ENCODE measurements around the gene RYR1.
"Not testable (repeated sequence)": the region's sequence is repeated elsewhere in the genome, so short reads cannot be mapped to it uniquely, and the experiment has no call there.

RYR1 gene

GRCh38 chr19:38577826-38578225, 144.3 kb downstream of the RYR1 start:
- no peak for FAIRE-seq

DNA sequence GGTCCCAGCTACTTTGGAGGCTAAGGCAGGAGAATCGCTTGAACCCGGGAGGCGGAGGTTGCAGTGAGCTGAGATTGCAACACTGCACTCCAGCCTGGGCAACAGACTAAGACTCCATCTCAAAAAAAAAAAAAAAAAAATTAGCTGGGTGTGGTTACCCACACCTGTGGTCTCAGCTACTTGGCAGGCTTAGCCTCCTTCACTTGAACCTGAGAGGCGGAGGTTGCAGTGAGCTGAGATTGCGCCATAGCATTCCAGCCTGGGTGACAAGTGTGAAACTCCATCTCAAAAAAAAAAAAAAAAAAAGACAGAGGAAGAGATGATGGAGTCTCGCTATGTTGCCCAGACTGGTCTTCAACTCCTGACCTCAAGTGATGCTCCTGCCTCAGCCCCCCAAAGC, 145.8 kb downstream of the RYR1 start:
- not testable (repeated sequence) for FAIRE-seq

DNA sequence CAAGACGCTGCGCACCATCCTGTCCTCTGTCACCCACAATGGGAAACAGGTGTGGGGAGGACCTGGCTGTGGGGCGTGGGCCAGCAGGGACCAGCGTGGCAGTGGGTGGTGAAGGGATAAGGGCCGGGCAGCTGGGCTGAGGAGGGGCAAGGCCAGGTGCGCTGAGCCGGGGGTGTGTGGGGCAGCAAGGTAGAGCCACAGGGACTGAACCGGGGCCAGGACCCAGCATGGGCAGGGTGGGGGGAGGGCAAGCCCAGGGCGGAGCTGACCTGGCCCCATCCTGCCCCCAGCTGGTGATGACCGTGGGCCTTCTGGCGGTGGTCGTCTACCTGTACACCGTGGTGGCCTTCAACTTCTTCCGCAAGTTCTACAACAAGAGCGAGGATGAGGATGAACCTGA, 146.6 kb downstream of the RYR1 start:
- no peak for FAIRE-seq

- FAIRE-seq = no peak
Measured at GRCh38 chr19:38583219-38583984, 149.9 kb downstream of the RYR1 start.

GRCh38 chr19:38583985-38584305, 150.5 kb downstream of the RYR1 start:
- no peak for FAIRE-seq

DNA sequence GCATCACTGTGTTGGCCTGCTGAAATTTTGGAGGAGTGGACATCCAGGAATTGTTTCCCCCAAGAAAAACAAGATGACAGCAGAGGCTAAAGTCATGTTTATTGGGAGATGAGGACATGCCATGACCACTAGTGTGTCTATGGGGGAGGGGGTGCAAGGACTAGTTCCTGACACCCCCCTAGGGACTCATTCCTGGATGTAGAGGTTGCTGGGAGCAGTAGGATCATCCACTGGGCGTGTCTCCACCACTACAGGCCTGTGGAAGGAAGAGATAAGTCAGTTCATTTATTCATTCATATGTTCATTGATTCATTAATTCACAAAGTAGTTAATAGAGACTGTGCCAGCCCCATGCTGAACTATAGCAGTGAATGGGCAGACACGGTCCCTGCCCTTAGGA, 154.1 kb downstream of the RYR1 start:
- FAIRE-seq = no peak

GRCh38 chr19:38588041-38588440, 154.6 kb downstream of the RYR1 start:
- no peak for FAIRE-seq

DNA sequence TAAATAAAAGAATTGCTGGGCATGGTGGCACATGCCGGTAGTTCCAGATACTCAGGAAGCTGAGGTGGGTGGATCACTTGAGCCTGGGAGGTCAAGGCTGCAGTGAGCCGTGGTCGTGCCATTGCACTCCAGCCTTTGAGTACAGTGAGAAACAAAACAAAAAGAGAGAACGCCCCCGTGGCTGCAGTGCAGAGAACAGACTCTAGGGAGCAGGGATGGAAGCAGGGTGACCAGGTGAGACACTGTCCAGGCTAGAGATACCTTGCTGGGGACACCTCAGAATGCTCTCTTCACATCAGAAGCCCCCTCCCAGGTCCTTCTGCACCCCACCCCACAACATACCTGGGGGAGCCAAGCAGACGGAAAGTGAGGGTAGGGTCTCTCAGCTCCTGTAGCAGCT, 159.4 kb downstream of the RYR1 start:
- FAIRE-seq = no peak

GRCh38 chr19:38596057-38596981, 162.8 kb downstream of the RYR1 start:
- no peak for FAIRE-seq

DNA sequence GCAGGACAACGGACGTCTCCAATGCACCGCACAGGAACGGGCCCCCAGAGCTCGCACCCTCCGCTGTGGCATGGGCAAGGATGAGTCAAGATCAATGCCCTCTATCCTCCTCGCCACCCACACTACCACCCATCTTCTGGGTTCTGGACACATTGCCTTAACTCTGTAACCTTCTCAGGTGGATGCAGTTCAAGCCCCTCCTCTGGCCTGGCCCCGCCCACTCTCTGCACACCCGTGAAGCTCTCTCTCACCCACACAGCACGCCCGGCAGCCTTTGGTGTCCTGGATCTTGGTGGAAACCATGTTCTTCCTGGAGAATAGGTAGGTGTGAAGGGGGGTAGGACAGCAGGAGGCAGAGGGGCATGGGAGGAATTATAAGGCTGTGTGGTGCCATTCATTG, 163.6 kb downstream of the RYR1 start:
- FAIRE-seq = no peak

DNA sequence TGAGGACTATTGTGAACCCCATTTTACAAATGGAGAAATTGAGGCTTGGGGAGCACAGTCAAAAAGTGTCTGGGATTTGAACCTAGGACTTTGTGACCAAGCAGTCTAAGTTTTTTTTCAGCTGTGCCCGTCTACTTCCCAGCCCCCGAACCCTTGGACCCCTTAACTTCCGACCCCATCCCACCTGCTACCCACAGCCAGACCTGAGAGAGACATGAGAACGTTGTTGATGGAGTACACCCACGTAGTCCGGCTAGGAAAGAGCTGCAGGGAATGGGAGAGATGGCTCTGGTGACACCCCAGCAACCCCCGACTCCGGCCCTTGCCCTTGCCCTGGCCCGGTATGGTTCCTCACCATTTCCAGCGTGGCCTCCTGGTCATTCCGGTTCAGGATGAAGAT, 166.2 kb downstream of the RYR1 start:
- FAIRE-seq = no peak

DNA sequence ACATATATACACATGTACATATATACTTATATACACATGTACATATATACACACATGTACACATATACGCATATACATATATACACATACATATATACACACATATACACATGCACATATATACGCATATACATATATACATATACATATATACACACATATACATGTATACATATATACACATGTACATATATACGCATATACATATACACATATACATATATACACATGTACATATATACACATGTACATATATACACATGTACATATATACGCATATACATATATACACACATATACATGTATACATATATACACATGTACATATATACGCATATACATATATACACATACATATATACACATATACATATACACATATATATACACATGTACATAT, 169.4 kb downstream of the RYR1 start:
- peak; percentile 77 for FAIRE-seq

GRCh38 chr19:38606131-38606530, 172.6 kb downstream of the RYR1 start:
- no peak for FAIRE-seq

DNA sequence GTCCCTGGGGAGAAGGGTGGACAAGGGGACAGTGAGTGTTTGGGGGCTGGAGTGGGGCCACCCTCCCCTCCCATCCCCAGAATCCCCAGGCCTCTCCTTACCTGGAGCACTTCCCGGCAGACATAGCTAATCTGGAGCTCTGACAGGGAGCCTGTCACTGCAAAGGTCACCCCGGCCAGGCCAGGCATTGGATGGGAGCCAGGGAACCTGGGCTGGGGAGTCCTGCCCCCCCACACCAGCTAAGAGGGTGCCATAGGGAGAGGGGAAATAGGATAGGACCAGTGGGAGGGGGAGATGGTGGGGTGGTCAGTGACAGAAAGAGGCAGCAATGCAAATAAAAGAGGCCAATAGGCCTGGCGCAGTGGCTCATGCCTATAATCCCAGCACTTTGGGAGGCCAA, 180.8 kb downstream of the RYR1 start:
- no peak for FAIRE-seq

DNA sequence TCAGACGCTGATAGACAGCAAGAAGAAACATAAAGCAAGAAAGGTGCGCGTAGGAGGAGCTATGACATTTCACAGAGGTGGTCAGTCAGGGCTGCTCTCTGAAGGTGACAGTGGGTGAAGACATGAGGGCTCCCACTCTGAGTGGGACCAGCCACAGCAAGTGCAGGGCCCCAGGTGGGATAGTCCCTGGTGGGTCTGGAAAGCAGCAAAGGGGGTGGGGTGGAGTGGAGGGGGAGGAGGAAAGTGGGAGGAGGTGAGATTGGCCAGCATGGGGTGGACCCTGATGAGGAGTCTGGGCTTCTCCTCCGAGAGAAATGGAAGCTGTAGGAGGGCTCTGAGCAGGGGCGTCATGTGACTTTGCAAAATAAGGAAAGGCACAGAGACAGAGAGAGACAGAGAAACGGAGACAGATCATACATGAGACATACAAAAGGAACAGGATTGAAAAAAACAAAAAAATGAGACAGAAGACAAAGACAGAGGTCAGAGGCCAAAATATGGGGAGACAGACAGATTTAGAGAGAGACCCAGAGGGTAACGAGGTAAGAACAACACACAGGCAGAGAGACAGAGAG, 181.6 kb downstream of the RYR1 start:
- FAIRE-seq = no peak

GRCh38 chr19:38616265-38616664, 182.8 kb downstream of the RYR1 start:
- FAIRE-seq = no peak

DNA sequence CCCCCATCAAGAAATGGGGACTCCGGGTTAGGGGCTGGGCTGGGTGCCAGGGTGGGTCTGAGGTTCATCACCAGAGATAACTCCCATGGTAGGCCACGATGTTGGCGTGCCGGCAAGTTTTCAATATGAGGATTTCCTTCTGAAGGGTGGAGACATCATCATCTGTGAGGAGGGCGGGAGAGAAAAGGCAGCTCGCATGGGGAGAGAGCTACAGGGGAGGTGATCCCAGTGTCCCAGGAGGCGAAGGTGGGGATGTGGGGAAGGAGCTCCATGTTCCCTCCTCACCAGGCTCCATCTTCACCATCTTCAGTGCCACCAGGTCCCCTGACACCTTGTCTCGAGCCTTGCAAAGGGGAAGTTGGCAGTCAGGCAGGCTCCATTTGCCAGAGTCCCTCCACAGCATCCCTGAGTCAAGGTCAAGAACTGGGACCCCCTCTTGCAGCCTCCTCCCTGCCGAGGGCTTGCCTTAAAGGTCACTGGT, 183.8 kb downstream of the RYR1 start:
- FAIRE-seq = no peak

DNA sequence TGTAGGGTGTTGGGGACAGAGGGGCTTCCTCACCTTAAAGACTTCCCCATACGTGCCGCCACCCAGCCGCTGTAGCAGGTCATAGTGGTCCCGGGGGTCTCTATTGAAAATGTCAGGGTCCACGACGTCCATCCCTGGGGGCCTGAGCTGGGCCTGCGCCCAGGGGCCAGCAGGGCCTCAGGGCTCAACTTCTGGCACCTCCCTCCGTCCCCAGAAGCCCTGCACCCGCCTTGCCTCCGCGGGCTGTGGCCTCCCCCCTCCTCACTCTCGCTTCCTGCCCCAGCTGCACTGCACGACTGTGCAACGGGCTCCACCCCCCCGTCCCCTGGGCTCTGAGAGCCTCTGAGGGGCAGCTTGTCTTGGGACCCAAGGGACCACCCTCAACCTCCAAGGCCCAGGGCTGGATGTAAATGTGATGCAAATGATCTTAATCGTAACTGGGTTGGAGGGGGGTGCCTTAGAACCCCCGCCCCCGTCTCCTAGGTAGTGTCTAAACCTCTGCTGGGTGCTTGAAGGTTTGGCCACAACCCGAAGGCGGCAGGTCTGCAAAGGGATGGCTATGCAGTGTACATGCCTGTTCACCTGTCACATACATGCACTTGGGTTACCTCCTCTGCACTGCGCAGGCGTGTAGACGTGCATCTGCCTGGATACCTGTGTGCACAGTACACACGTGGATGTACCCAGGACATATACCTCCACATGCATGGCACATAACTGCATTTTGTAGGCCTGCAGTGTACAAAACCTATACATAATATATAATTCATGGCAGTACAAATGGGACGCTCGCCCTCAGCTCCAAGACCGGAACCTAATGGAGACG, 184.5 kb downstream of the RYR1 start, which contains the start of gene MAP4K1:
Gene MAP4K1, minus strand, starts transcription at position 190 of the 826 bp plus-strand sequence. Its CDS starts 58 bp downstream, at position 132.
- no peak for FAIRE-seq

GRCh38 chr19:38618590-38619360, 185.3 kb downstream of the RYR1 start, which contains the start of gene EIF3K:
Gene EIF3K (plus strand): TSS chr19:38619188. CDS start chr19:38619269, 81 bp downstream.
- peak; percentile 90 for FAIRE-seq

DNA sequence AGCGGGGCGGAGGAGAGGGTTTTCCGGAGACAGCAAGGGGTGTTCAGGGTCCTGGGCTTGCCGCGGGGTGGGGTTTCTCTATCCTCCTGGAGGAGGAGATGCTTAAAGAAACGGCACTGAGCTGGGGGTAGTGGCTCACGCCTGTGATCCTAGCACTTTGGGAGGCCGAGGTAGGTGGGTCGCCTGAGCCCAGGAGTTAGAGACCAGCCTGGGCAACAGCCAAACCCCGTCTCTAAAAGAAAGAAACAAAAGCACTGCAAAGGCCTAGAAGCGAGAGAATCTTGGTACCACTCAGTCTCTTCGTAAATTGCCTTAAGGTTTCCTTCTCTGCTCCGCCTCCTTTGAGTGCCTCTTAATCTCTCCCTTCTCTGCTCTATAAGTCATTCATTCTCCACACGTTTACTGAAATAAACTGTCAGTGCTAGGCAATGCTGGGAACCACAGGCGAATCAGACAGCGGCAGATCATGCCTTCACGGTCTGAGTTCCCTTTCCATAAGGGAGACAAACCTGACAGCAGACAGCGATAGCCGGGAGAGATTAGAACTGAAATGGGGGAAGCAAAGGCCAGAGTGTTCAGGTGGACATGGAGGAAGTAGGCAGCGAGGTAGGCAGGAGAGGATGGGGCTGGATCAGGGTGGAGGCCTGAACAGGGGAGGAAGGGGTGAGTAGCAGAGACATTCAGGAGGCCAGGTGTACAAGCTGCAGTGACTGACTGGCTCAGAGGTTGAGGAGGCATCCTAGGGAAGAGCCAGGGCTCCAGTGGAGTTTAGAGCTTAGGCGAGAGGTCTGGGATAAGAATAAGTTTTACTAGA, 186.1 kb downstream of the RYR1 start:
- no peak for FAIRE-seq

GRCh38 chr19:38624822-38625221, 191.3 kb downstream of the RYR1 start:
- no peak for FAIRE-seq
